HepG2 (cell line): ENCODE measurements around the gene NCBP3. TPM values are rescaled to one million over a fixed set of nuclear protein-coding genes. Genes with fewer than 3 reads are reported as not detected.

ENCODE experiments used
- ATAC-seq: fragments of 200-7000 bp; cut with Tn5 transposase; 3 replicates; pipeline ENCODE4 v1.9.1; 2020; ENCODE audit warnings: mild to moderate bottlenecking, moderate library complexity
- BruUV-seq: library from RNA; stranded (reverse); fragments of 400-500 nt; replicated peaks from 2 replicates; lab custom pipeline; 2021; lab: Mats Ljungman, UMichigan
- CTCF ChIA-PET: fragments of 300-600 bp; formaldehyde crosslinking; extraction: SDS; loops from one replicate; lab custom pipeline; 2021; ENCODE audit warnings: low total read pairs, inconsistent platforms, low intra/inter-chr PET ratio; lab: Yijun Ruan, JAX
- POLR2A ChIA-PET: fragments of 350-600 bp; sonication (Branson Sonifier 250); formaldehyde crosslinking; loops from one replicate; lab custom pipeline; 2020; ENCODE audit warnings: antibody characterized with exemption, inconsistent platforms; lab: Yijun Ruan, JAX
- DNase-seq: peaks from one replicate; pipeline ENCODE4 v3.0.0-alpha.2; 2015; ENCODE audit warnings: low spot score
- FAIRE-seq: peaks from 3 replicates; lab custom pipeline; 2011; peaks lifted over from hg19 to GRCh38; lab: Jason Lieb, UNC
- H2AFZ ChIP-seq: one replicate; pipeline ENCODE4 v1.6.1; 2011; ENCODE audit warnings: low read length, inconsistent platforms
- H3K27ac ChIP-seq: fragments of 300-600 bp; 3 replicates; pipeline ENCODE4 v1.8.0; 2011; ENCODE audit warnings: mixed run types, mild to moderate bottlenecking, mixed read lengths, low read length, inconsistent platforms; ENCODE audit not compliant: insufficient read depth; ENCODE audit errors: extremely low read length
- H3K27me3 ChIP-seq, 2 experiments: fragments of 200-600 bp in 1 of 2; 2 replicates in 1 of 2; 3 replicates in 1 of 2; pipeline versions ENCODE4 v1.6.0 to v1.8.0; 2011; ENCODE audit warnings: low read length in 2 of 2, mild to moderate bottlenecking in 2 of 2, moderate library complexity in 2 of 2, inconsistent platforms in 1 of 2; ENCODE audit not compliant: insufficient read depth in 2 of 2, control insufficient read depth in 1 of 2
- H3K36me3 ChIP-seq, 2 experiments: fragments of 200-600 bp in 1 of 2; replicated peaks in 1 of 2; 2 replicates in 1 of 2; 3 replicates in 1 of 2; pipeline versions ENCODE4 v1.5.1 to v1.8.0; 2011; ENCODE audit warnings: low read length in 2 of 2, inconsistent platforms in 1 of 2; ENCODE audit not compliant: insufficient read depth in 2 of 2, control insufficient read depth in 1 of 2
- H3K4me1 ChIP-seq: 2 replicates; pipeline ENCODE4 v1.5.1; 2012; ENCODE audit warnings: low read length, inconsistent platforms; ENCODE audit not compliant: insufficient read depth
- H3K4me2 ChIP-seq: 2 replicates; pipeline ENCODE4 v1.6.0; 2011; ENCODE audit warnings: low read depth, low read length, inconsistent platforms
- H3K4me3 ChIP-seq, 3 experiments: fragments of 200-600 bp in 1 of 3; sonication (generic), shearing (Covaris generic) in 1 of 3; replicated peaks in 1 of 3; 2 replicates each; pipeline ENCODE4 v1.5.1; 2011 to 2016; ENCODE audit warnings: low read length in 3 of 3, inconsistent platforms in 2 of 3, low read depth in 2 of 3, mild to moderate bottlenecking in 2 of 3, control low read depth in 1 of 3, mixed read lengths in 1 of 3; ENCODE audit not compliant: insufficient read depth in 1 of 3
- H3K79me2 ChIP-seq: one replicate; pipeline ENCODE4 v1.6.1; 2011; ENCODE audit warnings: low read length, inconsistent platforms; ENCODE audit not compliant: insufficient read depth
- H3K9ac ChIP-seq: 2 replicates; pipeline ENCODE4 v1.6.0; 2011; ENCODE audit warnings: mild to moderate bottlenecking, low read depth, low read length, inconsistent platforms; ENCODE audit not compliant: insufficient read depth
- H3K9me3 ChIP-seq: 2 replicates; pipeline ENCODE4 v1.5.1; 2012; ENCODE audit warnings: mild to moderate bottlenecking, low read length
- H4K20me1 ChIP-seq: 2 replicates; pipeline ENCODE4 v1.6.0; 2011; ENCODE audit warnings: inconsistent platforms, mild to moderate bottlenecking, low read length, moderate library complexity; ENCODE audit not compliant: insufficient read depth
- ARID4A ChIP-seq: sonication (generic); formaldehyde crosslinking; IDR thresholded peaks from 2 replicates; pipeline ENCODE4 v1.5.0; 2020; ENCODE audit warnings: mild to moderate bottlenecking, missing genetic modification reagents, borderline replicate concordance
- ERF ChIP-seq: IDR thresholded peaks from 2 replicates; pipeline ENCODE4 v1.6.1; 2018; ENCODE audit warnings: missing biosample characterization, missing genetic modification reagents
- EZH2 ChIP-seq: conservative IDR thresholded peaks from 2 replicates; pipeline ENCODE4 v1.6.1; 2012; ENCODE audit warnings: mild to moderate bottlenecking, low read depth, low read length, moderate library complexity
- FOSL2 ChIP-seq: sonication (generic); formaldehyde crosslinking; IDR thresholded peaks from 2 replicates; pipeline ENCODE4 v1.4.0; 2020; ENCODE audit warnings: missing genetic modification reagents
- MAF1 ChIP-seq: sonication (generic); formaldehyde crosslinking; IDR thresholded peaks from 2 replicates; pipeline ENCODE4 v1.5.0; 2020; ENCODE audit warnings: missing genetic modification reagents, borderline replicate concordance
- NFIB ChIP-seq: sonication (generic); formaldehyde crosslinking; IDR thresholded peaks from 2 replicates; pipeline ENCODE4 v1.9.0; 2021; ENCODE audit warnings: missing genetic modification reagents, mild to moderate bottlenecking, borderline replicate concordance
- NR2F6 ChIP-seq, 2 experiments: IDR thresholded peaks; 2 replicates each; pipeline ENCODE4 v1.6.1; 2016; ENCODE audit warnings: antibody characterized with exemption in 1 of 2, mild to moderate bottlenecking in 1 of 2
- RBFOX2 ChIP-seq: fragments of 200-400 bp; formaldehyde crosslinking; IDR thresholded peaks from 2 replicates; pipeline ENCODE4 v1.6.1; 2017; ENCODE audit warnings: low read depth, mild to moderate bottlenecking, low read length
- REXO4 ChIP-seq: sonication (generic); formaldehyde crosslinking; IDR thresholded peaks from 2 replicates; pipeline ENCODE4 v1.8.0; 2022; ENCODE audit warnings: missing genetic modification reagents, mild to moderate bottlenecking, borderline replicate concordance
- SSRP1 ChIP-seq: IDR thresholded peaks from 2 replicates; pipeline ENCODE4 v1.6.1; 2016; ENCODE audit warnings: control low read depth
- ZNF251 ChIP-seq: sonication (generic); formaldehyde crosslinking; IDR thresholded peaks from 2 replicates; pipeline ENCODE4 v1.9.0; 2021; ENCODE audit warnings: mild to moderate bottlenecking, missing genetic modification reagents
- ZNF362 ChIP-seq: sonication (generic); formaldehyde crosslinking; IDR thresholded peaks from 2 replicates; pipeline ENCODE4 v1.4.0; 2020; ENCODE audit warnings: missing genetic modification reagents, mild to moderate bottlenecking, borderline replicate concordance
- ZNF496 ChIP-seq: sonication (generic); formaldehyde crosslinking; IDR thresholded peaks from 2 replicates; pipeline ENCODE4 v1.8.1; 2023; ENCODE audit warnings: mild to moderate bottlenecking, moderate library complexity, missing genetic modification reagents; ENCODE audit not compliant: insufficient replicate concordance
- ZNF644 ChIP-seq: IDR thresholded peaks from 2 replicates; pipeline ENCODE4 v1.6.1; 2016; ENCODE audit warnings: low read depth
- ZNF709 ChIP-seq: sonication (generic); formaldehyde crosslinking; IDR thresholded peaks from 2 replicates; pipeline ENCODE4 v1.5.0; 2020; ENCODE audit warnings: mild to moderate bottlenecking, missing genetic modification reagents
- ZNF761 ChIP-seq: sonication (generic); formaldehyde crosslinking; conservative IDR thresholded peaks from 2 replicates; pipeline ENCODE4 v1.4.0; 2020; ENCODE audit warnings: mild to moderate bottlenecking, missing genetic modification reagents
- ZNF839 ChIP-seq: sonication (generic); formaldehyde crosslinking; IDR thresholded peaks from 2 replicates; pipeline ENCODE4 v1.4.0; 2020; ENCODE audit warnings: missing genetic modification reagents, mild to moderate bottlenecking, borderline replicate concordance
- ZSCAN12 ChIP-seq: sonication (generic); formaldehyde crosslinking; IDR thresholded peaks from 2 replicates; pipeline ENCODE4 v1.9.0; 2021; ENCODE audit warnings: mild to moderate bottlenecking, missing genetic modification reagents
- WGBS: methylation state at CpG from one replicate; pipeline ENCODE4 v1.1.6; 2017; ENCODE audit warnings: low lambda C conversion rate; 5-methylcytosine and 5-hydroxymethylcytosine counted together
- in situ Hi-C: cut with HindIII; loops from 2 replicates; pipeline ENCODE4 v1.10.0; 2017; ENCODE audit warnings: low pct_unique_long_range_greater_than_20kb; ENCODE audit not compliant: extremely low pct_ligation_motif_present
- intact Hi-C: fragments of 100-400 bp; cut with micrococcal nuclease; formaldehyde crosslinking; loops from one replicate; pipeline ENCODE4 v1.10.0; 2022; ENCODE audit not compliant: unreplicated experiment
- polyA plus RNA-seq, 8 experiments: library from polyadenylated mRNA; depleted of rRNA in 3 of 8; stranded (reverse) in 7 of 8; unstranded in 1 of 8; fragments of >200 nt; fragmentation: Illumina TruSeq in 4 of 8; extraction: Trizol in 4 of 8; gene quantifications; 2 replicates each; pipeline versions ENCODE4 v1.2.1 to v1.2.3, GENCODE V29; 2011 to 2016; ENCODE audit warnings: low read depth in 4 of 8, missing spikeins in 1 of 8, mixed read lengths in 1 of 8; ENCODE audit not compliant: insufficient read depth in 1 of 8
- total RNA-seq, 5 experiments: library from RNA; depleted of rRNA; stranded (reverse); fragments of >200 nt; fragmentation: Illumina TruSeq; extraction: Trizol; gene quantifications; 2 replicates each; pipeline ENCODE4 v1.2.3, GENCODE V29; 2016; ENCODE audit warnings: low read depth in 1 of 5

Gene NCBP3
- total and polyA plus RNA-seq, 2 of the 13 experiments (the other 11 are each of a cell fraction or from before 2014, with no cell fraction given) = 19.5 to 24.8 TPM

- Histone ChIP-seq H2AFZ (no peak overlapping the region), H3K4me2 (no peak overlapping the region), H3K27me3 (no peaks in the 10 kb centered on the region; a peak in 1 of 5 replicates), H3K4me3 (no peak overlapping the region), H3K27ac (no peak overlapping the region), H3K9ac (no peak overlapping the region), H4K20me1 (no peaks in the 10 kb centered on the region), H3K79me2 (no peaks in the 10 kb centered on the region), H3K4me1 (peaks cover 24% of the 10 kb centered on the region), H3K36me3 (no peaks in the 10 kb centered on the region), H3K9me3 (no peaks in the 10 kb centered on the region)
- ChIA-PET CTCF (no interaction called here), POLR2A (no interaction called here)
- in situ Hi-C loops = no loop called here
- no TSS peak for BruUV-seq
- ATAC-seq (no peak), FAIRE-seq (no peak), DNase-seq (no peak)
- no peak for TF ChIP-seq ZNF839 (CRISPR knock-in tag)
- no peak for TF ChIP-seq RBFOX2
- TF ChIP-seq ARID4A (CRISPR knock-in tag) = no peak
- no peak for TF ChIP-seq ZNF761 (CRISPR knock-in tag)
- TF ChIP-seq ZSCAN12 (CRISPR knock-in tag) = no peak
- no peak for TF ChIP-seq ERF (CRISPR knock-in tag)
- no peak for TF ChIP-seq ZNF709 (CRISPR knock-in tag)
- TF ChIP-seq ZNF644 (CRISPR knock-in tag) = no peak
- no peak for TF ChIP-seq EZH2
- no peak for TF ChIP-seq ZNF496
- no peak for TF ChIP-seq NFIB (CRISPR knock-in tag)
- no peak for TF ChIP-seq REXO4 (CRISPR knock-in tag)
- TF ChIP-seq ZNF251 (CRISPR knock-in tag) = no peak
- no peak for TF ChIP-seq SSRP1 (CRISPR knock-in tag)
- no peak for TF ChIP-seq FOSL2 (CRISPR knock-in tag)
- TF ChIP-seq ZNF362 = no peak
- TF ChIP-seq MAF1 (CRISPR knock-in tag) = no peak
- TF ChIP-seq NR2F6 (IDR thresholded peaks at IDR 0.05) = no peak
- TF ChIP-seq NR2F6 (CRISPR knock-in tag; IDR thresholded peaks at IDR 0.05) = no peak
- intact Hi-C loops = no loop called here
- 59% methylated on average over 21 of the region's 24 CpGs for WGBS
These were observed 5.5 kb upstream of the NCBP3 start for GRCh38 chr17:3851461-3852100.
